HepG2 (cell line): ENCODE data around the gene TRAPPC10. TPM values are rescaled to one million over a fixed set of nuclear protein-coding genes. Genes with fewer than 3 reads are reported as not detected.

Experiments
- ATAC-seq: fragments of 200-7000 bp; cut with Tn5 transposase; 3 replicates; pipeline ENCODE4 v1.9.1; 2020; ENCODE audit warnings: mild to moderate bottlenecking, moderate library complexity
- BruUV-seq: library from RNA; stranded (reverse); fragments of 400-500 nt; replicated peaks from 2 replicates; lab custom pipeline; 2021; lab: Mats Ljungman, UMichigan
- CTCF ChIA-PET: fragments of 300-600 bp; formaldehyde crosslinking; extraction: SDS; loops from one replicate; lab custom pipeline; 2021; ENCODE audit warnings: low total read pairs, inconsistent platforms, low intra/inter-chr PET ratio; lab: Yijun Ruan, JAX
- POLR2A ChIA-PET: fragments of 350-600 bp; sonication (Branson Sonifier 250); formaldehyde crosslinking; loops from one replicate; lab custom pipeline; 2020; ENCODE audit warnings: antibody characterized with exemption, inconsistent platforms; lab: Yijun Ruan, JAX
- DNase-seq: peaks from one replicate; pipeline ENCODE4 v3.0.0-alpha.2; 2015; ENCODE audit warnings: low spot score
- FAIRE-seq: peaks from 3 replicates; lab custom pipeline; 2011; peaks lifted over from hg19 to GRCh38; lab: Jason Lieb, UNC
- H2AFZ ChIP-seq: one replicate; pipeline ENCODE4 v1.6.1; 2011; ENCODE audit warnings: low read length, inconsistent platforms
- H3K27ac ChIP-seq: fragments of 300-600 bp; 3 replicates; pipeline ENCODE4 v1.8.0; 2011; ENCODE audit warnings: mixed run types, mild to moderate bottlenecking, mixed read lengths, low read length, inconsistent platforms; ENCODE audit not compliant: insufficient read depth; ENCODE audit errors: extremely low read length
- H3K27me3 ChIP-seq, 2 experiments: fragments of 200-600 bp in 1 of 2; 2 replicates in 1 of 2; 3 replicates in 1 of 2; pipeline versions ENCODE4 v1.6.0 to v1.8.0; 2011; ENCODE audit warnings: low read length in 2 of 2, mild to moderate bottlenecking in 2 of 2, moderate library complexity in 2 of 2, inconsistent platforms in 1 of 2; ENCODE audit not compliant: insufficient read depth in 2 of 2, control insufficient read depth in 1 of 2
- H3K36me3 ChIP-seq, 2 experiments: fragments of 200-600 bp in 1 of 2; replicated peaks in 1 of 2; 2 replicates in 1 of 2; 3 replicates in 1 of 2; pipeline versions ENCODE4 v1.5.1 to v1.8.0; 2011; ENCODE audit warnings: low read length in 2 of 2, inconsistent platforms in 1 of 2; ENCODE audit not compliant: insufficient read depth in 2 of 2, control insufficient read depth in 1 of 2
- H3K4me1 ChIP-seq: 2 replicates; pipeline ENCODE4 v1.5.1; 2012; ENCODE audit warnings: low read length, inconsistent platforms; ENCODE audit not compliant: insufficient read depth
- H3K4me2 ChIP-seq: 2 replicates; pipeline ENCODE4 v1.6.0; 2011; ENCODE audit warnings: low read depth, low read length, inconsistent platforms
- H3K4me3 ChIP-seq, 3 experiments: fragments of 200-600 bp in 1 of 3; sonication (generic), shearing (Covaris generic) in 1 of 3; replicated peaks in 1 of 3; 2 replicates each; pipeline ENCODE4 v1.5.1; 2011 to 2016; ENCODE audit warnings: low read length in 3 of 3, inconsistent platforms in 2 of 3, low read depth in 2 of 3, mild to moderate bottlenecking in 2 of 3, control low read depth in 1 of 3, mixed read lengths in 1 of 3; ENCODE audit not compliant: insufficient read depth in 1 of 3
- H3K79me2 ChIP-seq: one replicate; pipeline ENCODE4 v1.6.1; 2011; ENCODE audit warnings: low read length, inconsistent platforms; ENCODE audit not compliant: insufficient read depth
- H3K9ac ChIP-seq: 2 replicates; pipeline ENCODE4 v1.6.0; 2011; ENCODE audit warnings: mild to moderate bottlenecking, low read depth, low read length, inconsistent platforms; ENCODE audit not compliant: insufficient read depth
- H3K9me3 ChIP-seq: 2 replicates; pipeline ENCODE4 v1.5.1; 2012; ENCODE audit warnings: mild to moderate bottlenecking, low read length
- H4K20me1 ChIP-seq: 2 replicates; pipeline ENCODE4 v1.6.0; 2011; ENCODE audit warnings: inconsistent platforms, mild to moderate bottlenecking, low read length, moderate library complexity; ENCODE audit not compliant: insufficient read depth
- BHLHE40 ChIP-seq: IDR thresholded peaks from 2 replicates; pipeline ENCODE4 v1.6.1; 2011; ENCODE audit warnings: low read length, improper control_type of control experiment
- CBX1 ChIP-seq: IDR thresholded peaks from one replicate; pipeline ENCODE4 v1.6.1; 2016; ENCODE audit warnings: antibody characterized with exemption, low read depth
- MNT ChIP-seq: fragments of 450-650 bp; IDR thresholded peaks from 2 replicates; pipeline ENCODE4 v1.6.1; 2016
- NR3C1 ChIP-seq: sonication (generic); formaldehyde crosslinking; IDR thresholded peaks from 2 replicates; pipeline ENCODE4 v1.4.0; 2020; ENCODE audit warnings: missing genetic modification reagents
- TOE1 ChIP-seq: sonication (generic); formaldehyde crosslinking; IDR thresholded peaks from 2 replicates; pipeline ENCODE4 v1.4.0; 2020; ENCODE audit warnings: mild to moderate bottlenecking, missing genetic modification reagents
- ZNF776 ChIP-seq: sonication (generic); formaldehyde crosslinking; IDR thresholded peaks from 2 replicates; pipeline ENCODE4 v1.4.0; 2020; ENCODE audit warnings: mild to moderate bottlenecking, missing genetic modification reagents
- WGBS: methylation state at CpG from one replicate; pipeline ENCODE4 v1.1.6; 2017; ENCODE audit warnings: low lambda C conversion rate; 5-methylcytosine and 5-hydroxymethylcytosine counted together
- in situ Hi-C: cut with HindIII; loops from 2 replicates; pipeline ENCODE4 v1.10.0; 2017; ENCODE audit warnings: low pct_unique_long_range_greater_than_20kb; ENCODE audit not compliant: extremely low pct_ligation_motif_present
- intact Hi-C: fragments of 100-400 bp; cut with micrococcal nuclease; formaldehyde crosslinking; loops from one replicate; pipeline ENCODE4 v1.10.0; 2022; ENCODE audit not compliant: unreplicated experiment
- polyA plus RNA-seq, 8 experiments: library from polyadenylated mRNA; depleted of rRNA in 3 of 8; stranded (reverse) in 7 of 8; unstranded in 1 of 8; fragments of >200 nt; fragmentation: Illumina TruSeq in 4 of 8; extraction: Trizol in 4 of 8; gene quantifications; 2 replicates each; pipeline versions ENCODE4 v1.2.1 to v1.2.3, GENCODE V29; 2011 to 2016; ENCODE audit warnings: low read depth in 4 of 8, missing spikeins in 1 of 8, mixed read lengths in 1 of 8; ENCODE audit not compliant: insufficient read depth in 1 of 8
- total RNA-seq, 5 experiments: library from RNA; depleted of rRNA; stranded (reverse); fragments of >200 nt; fragmentation: Illumina TruSeq; extraction: Trizol; gene quantifications; 2 replicates each; pipeline ENCODE4 v1.2.3, GENCODE V29; 2016; ENCODE audit warnings: low read depth in 1 of 5

The TRAPPC10 gene
- total and polyA plus RNA-seq, 2 of the 13 experiments (the other 11 are each of a cell fraction or from before 2014, with no cell fraction given) = 10.6 to 16.5 TPM

DNA sequence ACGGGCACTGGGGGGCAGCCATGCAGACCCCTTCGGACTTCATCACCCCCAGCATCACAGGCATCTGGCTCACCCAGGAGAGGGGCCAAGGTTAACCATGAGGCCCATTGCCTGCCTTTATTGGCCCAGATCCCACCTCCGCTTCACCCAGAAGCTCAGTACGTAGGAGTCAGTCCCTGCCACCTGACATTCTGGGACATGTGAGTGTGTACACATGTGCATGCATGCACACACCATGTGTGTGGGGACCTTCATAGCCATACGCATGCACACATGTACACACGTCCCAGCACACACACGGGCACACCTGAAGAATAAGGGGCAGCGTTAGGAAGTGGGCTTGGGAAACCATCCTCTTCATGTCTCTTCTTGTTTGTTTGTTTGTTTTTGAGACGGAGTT lies 24.1 kb upstream of the TRAPPC10 start:
- no peaks in the 10 kb centered on the region for H3K9me3 ChIP-seq
- no peak; the same call in 2 of the 3 replicates for ATAC-seq
- no peak for DNase-seq
- no peak overlapping the region for H2AFZ ChIP-seq
- POLR2A ChIA-PET = no interaction called here
- H3K4me2 ChIP-seq = no peak overlapping the region
- intact Hi-C loops = no loop called here
- no TSS peak for BruUV-seq
- in situ Hi-C loops = no loop called here
- no peaks in the 10 kb centered on the region for H4K20me1 ChIP-seq
- peaks cover 33% of the 10 kb centered on the region for H3K4me1 ChIP-seq
- 71% methylated on average over 6 of the region's 9 CpGs for WGBS
- H3K36me3 ChIP-seq = no peaks in the 10 kb centered on the region
- H3K79me2 ChIP-seq = no peaks in the 10 kb centered on the region
- peaks cover 2 to 33% of the 10 kb centered on the region in 2 experiments; a peak in 3 of 5 replicates for H3K27me3 ChIP-seq
- TF ChIP-seq TOE1 (CRISPR knock-in tag) (no peak), NR3C1 (CRISPR knock-in tag) (no peak), MNT (peak; percentile 94)
- CTCF ChIA-PET = no interaction called here
- no peak overlapping the region for H3K9ac ChIP-seq
- no peak for FAIRE-seq
- no peak overlapping the region for H3K4me3 ChIP-seq
- no peak overlapping the region for H3K27ac ChIP-seq

DNA sequence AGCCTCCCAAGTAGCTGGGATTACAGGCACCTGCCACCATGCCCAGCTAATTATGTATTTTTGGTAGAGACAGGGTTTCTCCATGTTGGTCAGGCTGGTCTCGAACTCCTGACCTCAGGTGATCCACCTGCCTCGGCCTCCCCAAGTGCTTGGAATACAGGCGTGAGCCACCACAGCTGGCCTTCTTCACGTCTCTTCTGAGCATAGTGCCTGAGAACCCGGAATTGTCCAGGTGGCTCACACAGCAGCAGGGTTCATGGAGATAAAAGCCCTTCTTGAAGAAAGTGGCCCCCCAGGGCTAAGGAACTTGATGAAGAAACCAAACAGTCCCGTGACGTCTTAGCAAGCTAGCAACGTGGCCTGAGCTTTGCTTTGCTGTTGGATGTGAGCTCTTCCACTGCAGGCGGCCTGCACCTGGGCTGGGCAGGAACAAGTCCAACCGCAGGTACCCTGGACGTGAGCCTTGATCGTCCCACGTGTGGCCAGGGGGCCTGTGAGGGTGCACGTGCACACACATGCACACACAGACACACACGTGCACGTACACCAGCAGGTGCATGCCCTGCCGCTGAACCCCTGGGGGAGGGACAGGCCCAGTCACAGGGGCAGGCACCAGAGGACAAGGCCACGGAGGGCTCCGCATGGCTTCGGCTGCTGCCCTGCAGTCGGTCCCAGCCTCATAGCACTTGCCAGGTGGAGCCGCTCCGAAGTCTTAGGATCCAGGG lies 23.4 kb upstream of the TRAPPC10 start:
- POLR2A ChIA-PET = no interaction called here
- no peak overlapping the region for H2AFZ ChIP-seq
- TF ChIP-seq ZNF776 (CRISPR knock-in tag) = no peak
- peak; percentile 78 for TF ChIP-seq MNT
- no peak for TF ChIP-seq CBX1
- peak; percentile 55; the same call in 1 of the 2 replicates for TF ChIP-seq BHLHE40
- FAIRE-seq = no peak
- H3K79me2 ChIP-seq = no peaks in the 10 kb centered on the region
- peaks cover 39% of the 10 kb centered on the region for H3K4me1 ChIP-seq
- no peaks in the 10 kb centered on the region for H3K36me3 ChIP-seq
- DNase-seq = no peak
- no peak overlapping the region for H3K4me2 ChIP-seq
- CTCF ChIA-PET = no interaction called here
- no peaks in the 10 kb centered on the region for H3K9me3 ChIP-seq
- no peak overlapping the region for H3K4me3 ChIP-seq
- H3K9ac ChIP-seq = no peak overlapping the region
- in situ Hi-C loops = no loop called here
- no peak overlapping the region for H3K27ac ChIP-seq
- WGBS = 43% methylated on average over 7 of the region's 23 CpGs
- H4K20me1 ChIP-seq = no peaks in the 10 kb centered on the region
- no TSS peak for BruUV-seq
- peak; percentile 26 for ATAC-seq
- intact Hi-C loops = no loop called here
- peaks cover 2 to 37% of the 10 kb centered on the region in 2 experiments; a peak in 3 of 5 replicates for H3K27me3 ChIP-seq
